Keratinocyte (primary cell): ENCODE data around the gene HOXC12.

Experiments
- EZH2 ChIP-seq: IDR thresholded peaks from one replicate; pipeline ENCODE4 v1.6.1; 2012; ENCODE audit warnings: inconsistent platforms, mild to moderate bottlenecking, low read length, moderate library complexity
- TF ChIP-seq, protein P1 (sequence below), 3 experiments: IDR thresholded peaks in 1 of 3; conservative IDR thresholded peaks in 1 of 3; optimal IDR thresholded peaks in 1 of 3; 2 replicates in 2 of 3; 3 replicates in 1 of 3; pipeline versions ENCODE3 to v1.5.1; 2011; ENCODE audit warnings: low read length in 3 of 3, mild to moderate bottlenecking in 3 of 3, moderate library complexity in 2 of 3, control low read depth in 1 of 3, inconsistent platforms in 1 of 3; ENCODE audit not compliant: insufficient read depth in 2 of 3; ENCODE audit errors: extremely low read depth in 1 of 3

DNA sequence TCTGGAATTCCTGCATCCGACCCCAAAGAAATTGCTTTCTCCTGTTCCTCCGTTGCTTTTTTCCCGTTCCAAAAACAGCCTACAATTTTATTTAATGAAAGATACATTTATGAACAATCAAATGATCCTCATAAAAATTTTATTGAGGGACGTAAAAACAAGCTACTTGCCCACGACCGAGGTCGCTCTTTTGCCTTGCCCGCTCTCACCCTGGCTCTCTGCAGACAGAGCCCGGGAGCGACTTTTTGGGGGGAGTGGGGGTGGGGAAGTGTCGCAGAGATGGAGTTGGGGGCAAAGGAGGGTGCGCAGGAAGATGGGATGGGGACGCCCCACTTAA, 44.2 kb downstream of the HOXC12 start:
- TF ChIP-seq, protein P1, sequence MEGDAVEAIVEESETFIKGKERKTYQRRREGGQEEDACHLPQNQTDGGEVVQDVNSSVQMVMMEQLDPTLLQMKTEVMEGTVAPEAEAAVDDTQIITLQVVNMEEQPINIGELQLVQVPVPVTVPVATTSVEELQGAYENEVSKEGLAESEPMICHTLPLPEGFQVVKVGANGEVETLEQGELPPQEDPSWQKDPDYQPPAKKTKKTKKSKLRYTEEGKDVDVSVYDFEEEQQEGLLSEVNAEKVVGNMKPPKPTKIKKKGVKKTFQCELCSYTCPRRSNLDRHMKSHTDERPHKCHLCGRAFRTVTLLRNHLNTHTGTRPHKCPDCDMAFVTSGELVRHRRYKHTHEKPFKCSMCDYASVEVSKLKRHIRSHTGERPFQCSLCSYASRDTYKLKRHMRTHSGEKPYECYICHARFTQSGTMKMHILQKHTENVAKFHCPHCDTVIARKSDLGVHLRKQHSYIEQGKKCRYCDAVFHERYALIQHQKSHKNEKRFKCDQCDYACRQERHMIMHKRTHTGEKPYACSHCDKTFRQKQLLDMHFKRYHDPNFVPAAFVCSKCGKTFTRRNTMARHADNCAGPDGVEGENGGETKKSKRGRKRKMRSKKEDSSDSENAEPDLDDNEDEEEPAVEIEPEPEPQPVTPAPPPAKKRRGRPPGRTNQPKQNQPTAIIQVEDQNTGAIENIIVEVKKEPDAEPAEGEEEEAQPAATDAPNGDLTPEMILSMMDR (optimal IDR thresholded peaks at IDR 0.05 in 1 of 3, IDR thresholded peaks at IDR 0.05 in 1 of 3, conservative IDR thresholded peaks at IDR 0.05 in 1 of 3; ENCODE audit: extremely low read depth in 1 of 3, insufficient read depth in 2 of 3, low read length in 3 of 3) = no peak
- no peak for TF ChIP-seq EZH2
